Astrocyte (in vitro differentiated cells and primary cell): ENCODE data around the gene TMPO.
"Not testable (repeated sequence)": the region's sequence is repeated elsewhere in the genome, so short reads cannot be mapped to it uniquely, and the experiment has no call there.

Source experiments
- EZH2 ChIP-seq: IDR thresholded peaks from 2 replicates; pipeline ENCODE4 v1.6.1; 2012; ENCODE audit warnings: mild to moderate bottlenecking, low read length, inconsistent platforms; ENCODE audit not compliant: insufficient read depth
- TF ChIP-seq, protein P1 (sequence below): IDR thresholded peaks from 2 replicates; pipeline ENCODE4 v1.5.1; 2011; ENCODE audit warnings: low read depth, mild to moderate bottlenecking, inconsistent platforms, low read length, moderate library complexity; ENCODE audit not compliant: insufficient read depth

- TF ChIP-seq EZH2 = not testable (repeated sequence)
- TF ChIP-seq, protein P1, sequence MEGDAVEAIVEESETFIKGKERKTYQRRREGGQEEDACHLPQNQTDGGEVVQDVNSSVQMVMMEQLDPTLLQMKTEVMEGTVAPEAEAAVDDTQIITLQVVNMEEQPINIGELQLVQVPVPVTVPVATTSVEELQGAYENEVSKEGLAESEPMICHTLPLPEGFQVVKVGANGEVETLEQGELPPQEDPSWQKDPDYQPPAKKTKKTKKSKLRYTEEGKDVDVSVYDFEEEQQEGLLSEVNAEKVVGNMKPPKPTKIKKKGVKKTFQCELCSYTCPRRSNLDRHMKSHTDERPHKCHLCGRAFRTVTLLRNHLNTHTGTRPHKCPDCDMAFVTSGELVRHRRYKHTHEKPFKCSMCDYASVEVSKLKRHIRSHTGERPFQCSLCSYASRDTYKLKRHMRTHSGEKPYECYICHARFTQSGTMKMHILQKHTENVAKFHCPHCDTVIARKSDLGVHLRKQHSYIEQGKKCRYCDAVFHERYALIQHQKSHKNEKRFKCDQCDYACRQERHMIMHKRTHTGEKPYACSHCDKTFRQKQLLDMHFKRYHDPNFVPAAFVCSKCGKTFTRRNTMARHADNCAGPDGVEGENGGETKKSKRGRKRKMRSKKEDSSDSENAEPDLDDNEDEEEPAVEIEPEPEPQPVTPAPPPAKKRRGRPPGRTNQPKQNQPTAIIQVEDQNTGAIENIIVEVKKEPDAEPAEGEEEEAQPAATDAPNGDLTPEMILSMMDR = not testable (repeated sequence)
Measured at GRCh38 chr12:98558097-98558496, 42.7 kb downstream of the TMPO start.
